Measurements from ENCODE around the gene PCSK5.

- TF ChIP-seq POLR2AphosphoS5 (IDR thresholded peaks at IDR 0.05; ENCODE audit: insufficient read depth, low read depth, low read length) (no peak), CTCF (IDR thresholded peaks at IDR 0.05; ENCODE audit: extremely low read depth in 1 of 2, insufficient read depth in 1 of 2, low read depth in 1 of 2, low read length in 2 of 2) (no peak), POLR2A (IDR thresholded peaks at IDR 0.05; ENCODE audit: low read depth, low read length) (no peak), EZH2 (IDR thresholded peaks at IDR 0.05; ENCODE audit: borderline replicate concordance, low read depth, low read length, severe bottlenecking) (no peak), JUN (IDR thresholded peaks at IDR 0.05; ENCODE audit: borderline replicate concordance, insufficient read depth, insufficient read length, low read depth) (no peak), FOS (IDR thresholded peaks at IDR 0.05; ENCODE audit: borderline replicate concordance, insufficient read depth, low read length) (no peak), MAX (IDR thresholded peaks at IDR 0.05; ENCODE audit: insufficient read depth, insufficient read length) (no peak), GATA2 (IDR thresholded peaks at IDR 0.05; ENCODE audit: insufficient read depth, insufficient read length, low read depth, low read length) (no peak)
Measured at GRCh38 chr9:76358628-76359280, 468.3 kb downstream of the PCSK5 start.
